Measurements from ENCODE around the gene HRK.

HRK gene

DNA sequence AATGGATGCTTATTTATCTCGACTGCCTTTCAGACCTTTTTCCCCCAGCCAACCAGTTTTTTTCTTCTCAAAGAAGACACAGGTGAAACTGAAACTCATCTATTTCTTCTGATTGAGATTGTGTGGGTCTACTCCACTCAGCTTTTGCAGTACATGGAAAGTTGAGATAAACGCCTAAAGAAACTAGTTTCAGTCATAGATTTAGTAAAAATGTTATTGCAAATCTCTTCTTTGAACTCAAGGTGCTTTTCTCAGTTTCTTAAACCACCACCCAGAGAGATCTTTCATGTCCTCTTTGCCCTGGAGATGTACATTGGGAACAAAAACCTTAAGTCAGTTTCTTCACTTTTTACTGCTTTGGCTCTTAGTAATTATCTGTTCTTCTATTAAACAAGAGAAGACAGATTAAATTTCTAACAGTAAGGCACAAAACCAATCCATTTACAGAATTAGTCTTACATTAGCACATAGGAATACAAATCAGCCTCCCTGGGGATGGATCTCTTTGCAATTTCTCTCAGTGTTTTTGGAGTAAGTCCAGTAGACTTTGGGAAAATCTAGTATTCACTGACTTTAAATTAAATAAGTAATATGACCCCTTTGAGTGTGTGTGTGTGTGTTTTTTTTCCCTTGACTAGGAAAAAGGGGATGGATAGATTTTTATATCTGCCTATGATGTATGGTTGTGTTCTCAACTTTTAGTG, 41.1 kb upstream of the HRK start:
- Histone ChIP-seq H3K4me3 (ENCODE audit: control insufficient read depth in 1 of 7, extremely low read depth in 1 of 7, insufficient read depth in 4 of 7, low read depth in 2 of 7, low read length in 6 of 7) (no peak overlapping the region), H3K27ac (ENCODE audit: insufficient read depth in 1 of 2, low read depth in 1 of 2, low read length in 2 of 2, poor library complexity in 1 of 2, severe bottlenecking in 2 of 2) (no peak overlapping the region), H3K9me3 (ENCODE audit: control extremely low read depth in 1 of 5, control insufficient read depth in 4 of 5, insufficient read depth in 2 of 5, low read depth in 1 of 5, low read length in 4 of 5) (no peaks in the 10 kb centered on the region), H3K27me3 (replicated peaks in 2 of 5; ENCODE audit: control insufficient read depth in 4 of 5, insufficient read depth in 5 of 5, low read length in 4 of 5) (peaks cover 0 to 1% (median 0%) of the 10 kb centered on the region in 5 experiments), H3K4me1 (ENCODE audit: control extremely low read depth in 1 of 4, control insufficient read depth in 4 of 4, insufficient read depth in 4 of 4, low read length in 3 of 4) (peaks cover 18 to 43% (median 30%) of the 10 kb centered on the region in 4 experiments), H3K36me3 (ENCODE audit: control insufficient read depth in 4 of 4, insufficient read depth in 4 of 4, low read length in 3 of 4) (peaks cover 0 to 4% (median under 1%) of the 10 kb centered on the region in 4 experiments)
- DNase-seq: no peak
- no CpG with 5 or more reads among the region's 2 CpGs for WGBS (ENCODE audit: insufficient coverage)
- ChIA-PET POLR2A (no interaction called here), CTCF (interaction anchor here (1.4 kb wide), 1 partner anchor 40 kb away, joined by 5 read pairs; no protein-coding TSS in a partner anchor)

DNA sequence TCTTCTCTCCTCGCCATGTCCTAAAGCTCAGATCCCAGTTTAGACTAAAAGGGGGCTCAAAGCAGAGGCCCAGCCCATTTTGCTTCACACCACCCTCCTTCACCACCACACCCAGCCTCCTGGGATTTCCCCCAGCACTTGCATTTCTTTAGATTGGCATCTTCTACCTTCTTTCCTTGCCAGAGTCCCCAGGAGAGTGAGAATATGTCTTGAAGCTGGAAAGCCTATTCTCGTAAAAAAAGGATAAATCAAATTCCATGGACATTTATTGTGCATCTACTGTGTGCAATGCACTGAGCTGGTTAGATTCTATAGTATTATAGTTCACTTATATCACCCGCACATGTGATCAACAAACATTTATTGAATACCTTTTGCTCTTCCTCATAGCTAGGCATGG, 39.7 kb upstream of the HRK start:
- Histone ChIP-seq H3K4me3 (ENCODE audit: control insufficient read depth in 1 of 7, extremely low read depth in 1 of 7, insufficient read depth in 4 of 7, low read depth in 2 of 7, low read length in 6 of 7) (no peak overlapping the region), H3K4me1 (ENCODE audit: control extremely low read depth in 1 of 4, control insufficient read depth in 4 of 4, insufficient read depth in 4 of 4, low read length in 3 of 4) (peaks cover 18 to 38% (median 31%) of the 10 kb centered on the region in 4 experiments), H3K27me3 (replicated peaks in 2 of 5; ENCODE audit: control insufficient read depth in 4 of 5, insufficient read depth in 5 of 5, low read length in 4 of 5) (no peaks in the 10 kb centered on the region), H3K9me3 (ENCODE audit: control extremely low read depth in 1 of 5, control insufficient read depth in 4 of 5, insufficient read depth in 2 of 5, low read depth in 1 of 5, low read length in 4 of 5) (no peaks in the 10 kb centered on the region), H3K27ac (ENCODE audit: insufficient read depth in 1 of 2, low read depth in 1 of 2, low read length in 2 of 2, poor library complexity in 1 of 2, severe bottlenecking in 2 of 2) (no peak overlapping the region), H3K36me3 (ENCODE audit: control insufficient read depth in 4 of 4, insufficient read depth in 4 of 4, low read length in 3 of 4) (no peaks in the 10 kb centered on the region)
- ChIA-PET POLR2A (no interaction called here), CTCF (interaction anchor here (0.6 to 1.4 kb wide), 2 partner anchors 38 to 58 kb away, joined by 4 to 5 read pairs; no protein-coding TSS in a partner anchor)
- 100% methylated on average over 1 of the region's 3 CpGs for WGBS (ENCODE audit: insufficient coverage)
- no peak for DNase-seq

DNA sequence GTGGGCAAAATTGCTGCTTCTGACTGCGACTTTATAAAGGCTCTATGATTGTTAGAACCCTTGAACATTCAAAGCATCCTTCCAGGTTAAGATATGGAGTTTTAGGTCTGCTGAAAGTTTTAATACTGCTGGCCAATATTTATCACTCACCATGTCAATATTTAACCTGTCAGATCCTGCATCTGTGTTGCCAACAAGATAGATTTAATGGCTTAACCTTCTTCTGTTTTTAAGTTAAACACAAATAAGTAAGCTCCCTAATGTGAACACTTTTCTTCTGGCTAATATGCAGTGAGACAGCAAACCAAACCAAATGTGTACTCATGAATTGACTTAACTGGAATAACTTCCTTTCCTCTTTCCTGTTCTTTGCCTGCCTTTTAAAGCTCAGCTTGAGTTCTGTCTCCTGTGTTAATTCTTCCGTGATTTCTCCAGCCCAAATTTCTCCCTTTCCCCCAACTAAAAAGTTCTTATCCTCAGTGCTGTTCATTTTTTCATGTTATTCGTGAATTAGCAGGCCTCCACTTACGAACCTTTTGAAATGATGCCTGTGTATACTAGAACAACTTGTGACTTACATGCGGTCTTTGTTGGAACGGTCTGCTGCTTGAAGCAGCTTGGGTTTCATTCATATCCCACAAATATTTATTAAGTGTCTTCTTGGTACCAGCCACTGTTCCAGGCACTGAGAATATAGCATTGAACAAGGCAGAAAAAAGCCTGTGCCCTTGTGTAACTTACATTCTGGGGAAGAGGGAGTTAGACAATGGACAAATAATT, 38.7 kb upstream of the HRK start:
- ChIA-PET POLR2A (interaction anchor here (0.6 kb wide), 1 partner anchor 251 kb away, joined by 3 read pairs; no protein-coding TSS in a partner anchor), CTCF (no interaction called here)
- Histone ChIP-seq H3K4me1 (ENCODE audit: control extremely low read depth in 1 of 4, control insufficient read depth in 4 of 4, insufficient read depth in 4 of 4, low read length in 3 of 4) (peaks cover 15 to 33% (median 27%) of the 10 kb centered on the region in 4 experiments), H3K9me3 (ENCODE audit: control extremely low read depth in 1 of 5, control insufficient read depth in 4 of 5, insufficient read depth in 2 of 5, low read depth in 1 of 5, low read length in 4 of 5) (no peaks in the 10 kb centered on the region), H3K36me3 (ENCODE audit: control insufficient read depth in 4 of 4, insufficient read depth in 4 of 4, low read length in 3 of 4) (peaks cover 0 to 5% (median 0%) of the 10 kb centered on the region in 4 experiments), H3K27ac (ENCODE audit: insufficient read depth in 1 of 2, low read depth in 1 of 2, low read length in 2 of 2, poor library complexity in 1 of 2, severe bottlenecking in 2 of 2) (no peak overlapping the region), H3K27me3 (replicated peaks in 2 of 5; ENCODE audit: control insufficient read depth in 4 of 5, insufficient read depth in 5 of 5, low read length in 4 of 5) (no peaks in the 10 kb centered on the region), H3K4me3 (ENCODE audit: control insufficient read depth in 1 of 7, extremely low read depth in 1 of 7, insufficient read depth in 4 of 7, low read depth in 2 of 7, low read length in 6 of 7) (no peak overlapping the region)
- no peak for DNase-seq
- WGBS (ENCODE audit: insufficient coverage): 69% methylated on average over 5 of the region's 6 CpGs

DNA sequence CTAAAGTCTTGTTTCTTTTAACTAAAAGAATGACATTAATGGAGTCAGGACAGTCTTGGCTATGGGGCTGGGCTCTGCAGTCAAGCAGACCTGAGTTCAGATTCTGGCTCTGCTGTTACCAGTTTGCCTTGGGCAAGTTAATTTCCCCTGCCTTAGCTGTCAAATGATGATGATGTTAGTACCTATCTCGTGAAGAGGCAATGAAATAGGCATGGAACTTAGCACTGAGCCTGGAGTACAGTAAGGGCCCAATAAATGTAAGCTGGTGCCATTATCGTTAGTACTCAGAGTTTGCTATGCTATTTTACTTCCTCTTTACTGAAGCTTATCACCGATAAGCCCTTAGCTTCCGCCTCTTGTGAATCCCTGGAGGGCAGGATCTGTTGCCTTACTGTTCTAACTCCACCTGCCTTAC, 38.0 kb upstream of the HRK start:
- peak; percentile 48 to 77 (median 66) for DNase-seq
- WGBS (ENCODE audit: insufficient coverage): no CpG with 5 or more reads among the region's 4 CpGs
- POLR2A ChIA-PET: no interaction called here

DNA sequence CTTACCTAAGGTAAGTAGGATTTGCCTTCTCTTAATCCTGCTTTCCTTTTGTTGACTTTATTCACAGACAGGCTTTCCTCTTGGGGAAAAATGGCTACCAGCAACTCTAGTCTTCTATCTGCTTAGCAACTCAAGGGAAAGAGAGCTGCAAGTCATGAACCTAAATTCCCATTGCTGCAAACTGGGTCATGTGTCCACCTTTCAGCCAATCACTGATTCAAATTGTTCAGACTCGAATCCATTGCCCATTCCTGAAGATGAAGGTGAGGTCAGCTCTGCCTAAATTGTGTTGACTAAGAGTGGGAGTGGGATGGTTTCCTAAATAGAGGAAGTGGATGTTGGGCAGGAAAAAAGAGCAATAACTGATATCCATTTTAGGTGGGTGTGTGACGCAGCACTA, 37.2 kb upstream of the HRK start:
- 100% methylated on average over 1 of the region's 2 CpGs for WGBS (ENCODE audit: insufficient coverage)
- CTCF ChIA-PET: interaction anchor here (1.1 kb wide), 1 partner anchor 22 kb away, joined by 3 read pairs; no protein-coding TSS in a partner anchor

More for the DNA sequence above, 38.0 kb upstream of the HRK start:
- Histone ChIP-seq H3K27me3 (replicated peaks in 2 of 5; ENCODE audit: control insufficient read depth in 4 of 5, insufficient read depth in 5 of 5, low read length in 4 of 5) (no peaks in the 10 kb centered on the region), H3K4me3 (ENCODE audit: control insufficient read depth in 1 of 7, extremely low read depth in 1 of 7, insufficient read depth in 4 of 7, low read depth in 2 of 7, low read length in 6 of 7) (no peak overlapping the region), H3K36me3 (ENCODE audit: control insufficient read depth in 4 of 4, insufficient read depth in 4 of 4, low read length in 3 of 4) (peaks cover 0 to 6% (median 0%) of the 10 kb centered on the region in 4 experiments), H3K4me1 (ENCODE audit: control extremely low read depth in 1 of 4, control insufficient read depth in 4 of 4, insufficient read depth in 4 of 4, low read length in 3 of 4) (peaks cover 8 to 26% (median 21%) of the 10 kb centered on the region in 4 experiments), H3K27ac (ENCODE audit: insufficient read depth in 1 of 2, low read depth in 1 of 2, low read length in 2 of 2, poor library complexity in 1 of 2, severe bottlenecking in 2 of 2) (no peak overlapping the region), H3K9me3 (ENCODE audit: control extremely low read depth in 1 of 5, control insufficient read depth in 4 of 5, insufficient read depth in 2 of 5, low read depth in 1 of 5, low read length in 4 of 5) (no peaks in the 10 kb centered on the region)
- CTCF ChIA-PET: interaction anchor here (0.7 to 1.1 kb wide), 2 partner anchors 22 kb away, joined by 3 read pairs; no protein-coding TSS in a partner anchor

GRCh38 chr12:116916714-116917114, 35.5 kb upstream of the HRK start:
- H3K4me3 ChIP-seq (ENCODE audit: control insufficient read depth in 1 of 7, extremely low read depth in 1 of 7, insufficient read depth in 4 of 7, low read depth in 2 of 7, low read length in 6 of 7): no peak overlapping the region

More for the DNA sequence above, 37.2 kb upstream of the HRK start:
- Histone ChIP-seq H3K4me1 (ENCODE audit: control extremely low read depth in 1 of 4, control insufficient read depth in 4 of 4, insufficient read depth in 4 of 4, low read length in 3 of 4) (peaks cover 7 to 22% (median 17%) of the 10 kb centered on the region in 4 experiments), H3K27me3 (replicated peaks in 2 of 5; ENCODE audit: control insufficient read depth in 4 of 5, insufficient read depth in 5 of 5, low read length in 4 of 5) (no peaks in the 10 kb centered on the region), H3K4me3 (ENCODE audit: control insufficient read depth in 1 of 7, extremely low read depth in 1 of 7, insufficient read depth in 4 of 7, low read depth in 2 of 7, low read length in 6 of 7) (no peak overlapping the region), H3K27ac (ENCODE audit: insufficient read depth in 1 of 2, low read depth in 1 of 2, low read length in 2 of 2, poor library complexity in 1 of 2, severe bottlenecking in 2 of 2) (no peak overlapping the region), H3K9me3 (ENCODE audit: control extremely low read depth in 1 of 5, control insufficient read depth in 4 of 5, insufficient read depth in 2 of 5, low read depth in 1 of 5, low read length in 4 of 5) (no peaks in the 10 kb centered on the region), H3K36me3 (ENCODE audit: control insufficient read depth in 4 of 4, insufficient read depth in 4 of 4, low read length in 3 of 4) (peaks cover 0 to 6% (median 0%) of the 10 kb centered on the region in 4 experiments)
- DNase-seq: no peak
- POLR2A ChIA-PET: no interaction called here

More at GRCh38 chr12:116916714-116917114, 35.5 kb upstream of the HRK start:
- peaks cover 0 to 6% (median 0%) of the 10 kb centered on the region in 4 experiments for H3K36me3 ChIP-seq (ENCODE audit: control insufficient read depth in 4 of 4, insufficient read depth in 4 of 4, low read length in 3 of 4)
- ChIA-PET CTCF (no interaction called here), POLR2A (interaction anchor here (0.7 kb wide), 1 partner anchor 203 kb away, joined by 3 read pairs; no protein-coding TSS in a partner anchor)
- H3K9me3 ChIP-seq (ENCODE audit: control extremely low read depth in 1 of 5, control insufficient read depth in 4 of 5, insufficient read depth in 2 of 5, low read depth in 1 of 5, low read length in 4 of 5): no peaks in the 10 kb centered on the region
- WGBS (ENCODE audit: insufficient coverage): 82% methylated on average over 4 of the region's 5 CpGs
- no peaks in the 10 kb centered on the region for H3K27me3 ChIP-seq (replicated peaks in 2 of 5; ENCODE audit: control insufficient read depth in 4 of 5, insufficient read depth in 5 of 5, low read length in 4 of 5)
- DNase-seq: peak; percentile 33 to 91 (median 70)
- no peak overlapping the region for H3K27ac ChIP-seq (ENCODE audit: insufficient read depth in 1 of 2, low read depth in 1 of 2, low read length in 2 of 2, poor library complexity in 1 of 2, severe bottlenecking in 2 of 2)
- peaks cover 10 to 26% (median 20%) of the 10 kb centered on the region in 4 experiments for H3K4me1 ChIP-seq (ENCODE audit: control extremely low read depth in 1 of 4, control insufficient read depth in 4 of 4, insufficient read depth in 4 of 4, low read length in 3 of 4)

Measured in common myeloid progenitor, CD34-positive (primary cell).